ENCODE results near the gene ALK. TPM values are rescaled to one million over a fixed set of nuclear protein-coding genes. Genes with fewer than 3 reads are reported as not detected.

The ALK gene
- polyA plus RNA-seq, 2 donors: 0.04 to 0.05 TPM

DNA sequence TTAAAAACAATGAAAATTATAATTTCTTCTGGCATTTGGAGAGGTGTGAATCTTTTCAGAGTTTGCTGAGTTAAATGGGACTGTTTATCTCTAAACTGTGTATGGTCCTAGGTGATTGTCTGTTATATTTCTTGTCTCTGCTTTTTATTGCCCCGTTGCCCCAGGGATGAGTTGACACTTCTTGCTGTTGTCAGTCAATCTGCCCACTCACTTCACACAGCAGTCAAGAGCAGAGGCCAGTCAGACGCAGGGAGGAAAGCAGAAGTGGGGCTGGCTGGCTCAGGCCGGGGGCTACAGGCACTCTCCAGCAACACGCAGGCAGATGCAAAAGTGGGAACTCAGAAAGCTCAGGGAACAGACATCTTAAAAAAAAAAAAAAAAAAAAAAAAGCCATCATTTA is 441.0 kb downstream of the ALK start:
- H3K36me3 ChIP-seq (ENCODE audit: control insufficient read depth in 2 of 2, insufficient read depth in 2 of 2, low read length in 1 of 2): no peaks in the 10 kb centered on the region
- no peak overlapping the region for H3K27ac ChIP-seq (ENCODE audit: low read depth in 2 of 2, low read length in 1 of 2)
- H3K27me3 ChIP-seq (ENCODE audit: control insufficient read depth in 1 of 2, insufficient read depth in 2 of 2, low read length in 2 of 2): no peaks in the 10 kb centered on the region
- no peaks in the 10 kb centered on the region for H3K9me3 ChIP-seq (ENCODE audit: control insufficient read depth in 2 of 2, insufficient read depth in 1 of 2, low read depth in 1 of 2, low read length in 1 of 2)
- 58 to 72% methylated on average over 4 of the region's 4 CpGs for WGBS, 2 donors
- no peak overlapping the region for H3K4me3 ChIP-seq (ENCODE audit: low read depth in 1 of 2, low read length in 2 of 2)
- no peaks in the 10 kb centered on the region for H3K4me1 ChIP-seq (ENCODE audit: control insufficient read depth in 2 of 2, insufficient read depth in 2 of 2, low read length in 1 of 2)

DNA sequence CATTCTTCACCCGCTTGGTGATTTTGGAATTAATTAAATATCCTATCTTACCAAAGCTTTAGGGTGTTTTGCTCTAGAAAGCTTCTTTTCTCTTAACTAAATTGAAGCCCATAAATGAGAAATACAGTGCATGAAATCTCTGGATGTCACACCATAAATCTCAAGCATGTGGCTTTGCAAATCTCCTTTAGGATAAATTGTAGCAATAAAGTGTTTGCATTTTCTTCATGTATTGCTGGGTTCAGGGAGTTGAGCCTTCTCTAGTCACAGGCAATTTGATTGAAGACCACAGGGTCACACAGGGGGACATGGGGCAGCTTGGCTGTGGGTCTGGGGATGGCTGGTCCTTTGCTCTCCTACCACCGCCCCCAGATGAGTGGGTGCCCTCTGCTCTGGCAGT is 442.0 kb downstream of the ALK start:
- H3K9me3 ChIP-seq (ENCODE audit: control insufficient read depth in 2 of 2, insufficient read depth in 1 of 2, low read depth in 1 of 2, low read length in 1 of 2): no peaks in the 10 kb centered on the region
- no peak overlapping the region for H3K27ac ChIP-seq (ENCODE audit: low read depth in 2 of 2, low read length in 1 of 2)
- no peaks in the 10 kb centered on the region for H3K27me3 ChIP-seq (ENCODE audit: control insufficient read depth in 1 of 2, insufficient read depth in 2 of 2, low read length in 2 of 2)
- no peaks in the 10 kb centered on the region for H3K4me1 ChIP-seq (ENCODE audit: control insufficient read depth in 2 of 2, insufficient read depth in 2 of 2, low read length in 1 of 2)
- no peak overlapping the region for H3K4me3 ChIP-seq (ENCODE audit: low read depth in 1 of 2, low read length in 2 of 2)
- 94 to 95% methylated on average over 2 of the region's 2 CpGs for WGBS, 2 donors
- no peaks in the 10 kb centered on the region for H3K36me3 ChIP-seq (ENCODE audit: control insufficient read depth in 2 of 2, insufficient read depth in 2 of 2, low read length in 1 of 2)

DNA sequence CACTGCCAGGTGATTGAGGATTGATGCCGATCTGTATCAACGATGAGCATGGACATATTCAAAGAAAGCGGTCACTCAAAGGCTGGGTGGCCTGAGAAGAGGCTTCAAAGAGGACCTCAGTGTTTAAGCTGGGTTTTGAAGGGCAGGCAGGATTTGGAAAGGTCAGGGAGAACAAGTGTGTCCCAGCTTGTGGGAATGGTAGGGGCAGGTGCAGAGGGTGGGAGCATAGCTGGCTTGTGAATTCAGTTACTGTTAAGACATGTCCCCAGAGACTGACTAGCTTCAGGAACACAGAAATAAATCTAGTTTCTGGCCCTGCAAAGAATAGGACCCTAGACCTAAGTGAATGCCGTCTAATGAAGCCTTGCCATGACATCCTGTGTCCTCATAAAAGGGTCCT is 442.7 kb downstream of the ALK start:
- WGBS, 2 donors: 91 to 96% methylated on average over 4 of the region's 4 CpGs
- no peaks in the 10 kb centered on the region for H3K27me3 ChIP-seq (ENCODE audit: control insufficient read depth in 1 of 2, insufficient read depth in 2 of 2, low read length in 2 of 2)
- H3K4me1 ChIP-seq (ENCODE audit: control insufficient read depth in 2 of 2, insufficient read depth in 2 of 2, low read length in 1 of 2): no peaks in the 10 kb centered on the region
- H3K27ac ChIP-seq (ENCODE audit: low read depth in 2 of 2, low read length in 1 of 2): no peak overlapping the region
- H3K9me3 ChIP-seq (ENCODE audit: control insufficient read depth in 2 of 2, insufficient read depth in 1 of 2, low read depth in 1 of 2, low read length in 1 of 2): no peaks in the 10 kb centered on the region
- no peaks in the 10 kb centered on the region for H3K36me3 ChIP-seq (ENCODE audit: control insufficient read depth in 2 of 2, insufficient read depth in 2 of 2, low read length in 1 of 2)
- no peak overlapping the region for H3K4me3 ChIP-seq (ENCODE audit: low read depth in 1 of 2, low read length in 2 of 2)

DNA sequence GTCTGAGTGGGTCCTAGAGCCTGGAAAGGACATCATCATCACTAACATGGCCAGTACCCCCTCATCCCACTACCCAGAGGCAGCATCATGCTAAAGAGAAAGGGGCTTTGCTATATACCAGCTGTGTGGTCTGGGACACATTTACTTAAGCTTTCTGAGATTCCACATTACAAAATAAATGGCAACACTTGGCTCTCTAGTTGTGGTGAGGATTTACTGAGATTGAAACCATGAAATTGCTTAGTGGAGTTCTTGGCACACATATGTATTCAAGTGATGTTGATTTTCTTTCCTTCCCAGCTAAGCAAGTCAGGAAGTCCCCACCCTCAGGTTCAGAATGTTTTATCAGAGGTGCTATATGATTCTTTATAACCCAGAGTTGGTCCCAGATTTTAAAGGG is 444.2 kb downstream of the ALK start:
- Histone ChIP-seq H3K4me1 (ENCODE audit: control insufficient read depth in 2 of 2, insufficient read depth in 2 of 2, low read length in 1 of 2) (no peaks in the 10 kb centered on the region), H3K27me3 (ENCODE audit: control insufficient read depth in 1 of 2, insufficient read depth in 2 of 2, low read length in 2 of 2) (no peaks in the 10 kb centered on the region), H3K9me3 (ENCODE audit: control insufficient read depth in 2 of 2, insufficient read depth in 1 of 2, low read depth in 1 of 2, low read length in 1 of 2) (no peaks in the 10 kb centered on the region), H3K4me3 (ENCODE audit: low read depth in 1 of 2, low read length in 2 of 2) (no peak overlapping the region), H3K36me3 (ENCODE audit: control insufficient read depth in 2 of 2, insufficient read depth in 2 of 2, low read length in 1 of 2) (no peaks in the 10 kb centered on the region), H3K27ac (ENCODE audit: low read depth in 2 of 2, low read length in 1 of 2) (no peak overlapping the region)

DNA sequence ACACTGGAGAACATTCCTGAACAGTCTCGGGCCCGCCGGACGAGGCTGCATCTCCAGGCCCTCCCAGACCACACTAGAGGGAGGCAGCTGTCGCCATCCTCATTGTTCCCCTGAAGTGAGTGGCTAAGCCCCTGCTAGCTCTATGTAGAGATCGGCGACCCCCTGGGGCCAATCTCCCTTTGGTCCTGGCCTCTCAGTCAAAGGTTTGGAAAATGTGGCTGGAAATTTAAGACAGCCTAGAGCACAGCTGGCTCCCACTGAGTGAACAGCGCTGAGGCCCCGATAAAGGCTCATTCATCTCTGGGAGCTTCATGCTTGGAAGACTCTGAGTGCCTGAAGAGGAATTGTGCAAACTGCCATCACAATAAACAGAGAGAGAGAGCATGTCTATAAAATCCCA is 445.9 kb downstream of the ALK start:
- H3K27ac ChIP-seq (ENCODE audit: low read depth in 2 of 2, low read length in 1 of 2): no peak overlapping the region
- 85 to 89% methylated on average over 9 of the region's 9 CpGs for WGBS, 2 donors
- no peaks in the 10 kb centered on the region for H3K9me3 ChIP-seq (ENCODE audit: control insufficient read depth in 2 of 2, insufficient read depth in 1 of 2, low read depth in 1 of 2, low read length in 1 of 2)
- no peak overlapping the region for H3K4me3 ChIP-seq (ENCODE audit: low read depth in 1 of 2, low read length in 2 of 2)
- H3K4me1 ChIP-seq (ENCODE audit: control insufficient read depth in 2 of 2, insufficient read depth in 2 of 2, low read length in 1 of 2): no peaks in the 10 kb centered on the region
- no peaks in the 10 kb centered on the region for H3K27me3 ChIP-seq (ENCODE audit: control insufficient read depth in 1 of 2, insufficient read depth in 2 of 2, low read length in 2 of 2)
- H3K36me3 ChIP-seq (ENCODE audit: control insufficient read depth in 2 of 2, insufficient read depth in 2 of 2, low read length in 1 of 2): no peaks in the 10 kb centered on the region

DNA sequence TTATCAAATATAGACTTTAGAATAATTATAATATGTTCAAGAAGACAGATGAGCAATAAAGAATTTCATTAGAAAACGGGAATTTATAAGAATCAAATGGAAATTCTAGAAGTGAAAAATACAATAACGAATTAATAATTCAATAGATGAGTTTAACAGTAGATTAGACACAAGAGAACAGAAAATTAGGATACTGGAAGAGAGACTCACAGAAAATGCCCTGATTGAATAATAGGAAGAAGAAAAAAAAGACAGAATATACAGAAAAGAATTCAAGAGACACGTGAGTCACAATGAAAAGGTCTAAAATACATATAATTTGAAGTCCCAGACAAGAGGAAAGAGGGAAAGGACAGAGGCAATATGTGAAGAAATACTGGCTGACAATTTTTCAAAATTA is 451.4 kb downstream of the ALK start:
- Histone ChIP-seq H3K9me3 (ENCODE audit: control insufficient read depth in 2 of 2, insufficient read depth in 1 of 2, low read depth in 1 of 2, low read length in 1 of 2) (no peaks in the 10 kb centered on the region), H3K36me3 (ENCODE audit: control insufficient read depth in 2 of 2, insufficient read depth in 2 of 2, low read length in 1 of 2) (no peaks in the 10 kb centered on the region), H3K27me3 (ENCODE audit: control insufficient read depth in 1 of 2, insufficient read depth in 2 of 2, low read length in 2 of 2) (no peaks in the 10 kb centered on the region), H3K4me1 (ENCODE audit: control insufficient read depth in 2 of 2, insufficient read depth in 2 of 2, low read length in 1 of 2) (no peaks in the 10 kb centered on the region), H3K4me3 (ENCODE audit: low read depth in 1 of 2, low read length in 2 of 2) (no peak overlapping the region), H3K27ac (ENCODE audit: low read depth in 2 of 2, low read length in 1 of 2) (no peak overlapping the region)
- WGBS, 2 donors: 56 to 61% methylated on average over 3 of the region's 3 CpGs

DNA sequence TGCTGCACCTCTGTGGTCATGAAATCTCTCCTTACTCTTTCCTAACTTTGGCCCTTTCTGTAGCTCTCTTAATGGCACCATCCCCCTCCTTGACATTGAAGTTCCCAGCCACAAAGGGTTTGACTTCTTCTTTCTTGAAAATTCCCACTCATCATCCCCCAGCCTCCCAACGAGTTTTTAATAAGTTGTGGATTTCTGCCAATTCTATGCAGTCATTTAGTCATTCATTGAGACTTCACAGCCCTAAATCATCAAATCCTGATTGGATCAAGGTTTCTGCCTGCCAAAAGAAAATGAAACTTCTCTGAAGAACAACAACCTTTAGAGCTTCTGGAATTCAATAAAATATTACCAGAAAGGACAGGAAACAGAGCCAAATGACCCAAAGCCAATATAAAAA is 451.9 kb downstream of the ALK start:
- Histone ChIP-seq H3K27me3 (ENCODE audit: control insufficient read depth in 1 of 2, insufficient read depth in 2 of 2, low read length in 2 of 2) (no peaks in the 10 kb centered on the region), H3K4me3 (ENCODE audit: low read depth in 1 of 2, low read length in 2 of 2) (no peak overlapping the region), H3K27ac (ENCODE audit: low read depth in 2 of 2, low read length in 1 of 2) (no peak overlapping the region), H3K9me3 (ENCODE audit: control insufficient read depth in 2 of 2, insufficient read depth in 1 of 2, low read depth in 1 of 2, low read length in 1 of 2) (no peaks in the 10 kb centered on the region), H3K4me1 (ENCODE audit: control insufficient read depth in 2 of 2, insufficient read depth in 2 of 2, low read length in 1 of 2) (no peaks in the 10 kb centered on the region), H3K36me3 (ENCODE audit: control insufficient read depth in 2 of 2, insufficient read depth in 2 of 2, low read length in 1 of 2) (no peaks in the 10 kb centered on the region)
- 28 to 35% methylated on average over 1 of the region's 1 CpG for whole genome bisulfite sequencing, 2 donors

DNA sequence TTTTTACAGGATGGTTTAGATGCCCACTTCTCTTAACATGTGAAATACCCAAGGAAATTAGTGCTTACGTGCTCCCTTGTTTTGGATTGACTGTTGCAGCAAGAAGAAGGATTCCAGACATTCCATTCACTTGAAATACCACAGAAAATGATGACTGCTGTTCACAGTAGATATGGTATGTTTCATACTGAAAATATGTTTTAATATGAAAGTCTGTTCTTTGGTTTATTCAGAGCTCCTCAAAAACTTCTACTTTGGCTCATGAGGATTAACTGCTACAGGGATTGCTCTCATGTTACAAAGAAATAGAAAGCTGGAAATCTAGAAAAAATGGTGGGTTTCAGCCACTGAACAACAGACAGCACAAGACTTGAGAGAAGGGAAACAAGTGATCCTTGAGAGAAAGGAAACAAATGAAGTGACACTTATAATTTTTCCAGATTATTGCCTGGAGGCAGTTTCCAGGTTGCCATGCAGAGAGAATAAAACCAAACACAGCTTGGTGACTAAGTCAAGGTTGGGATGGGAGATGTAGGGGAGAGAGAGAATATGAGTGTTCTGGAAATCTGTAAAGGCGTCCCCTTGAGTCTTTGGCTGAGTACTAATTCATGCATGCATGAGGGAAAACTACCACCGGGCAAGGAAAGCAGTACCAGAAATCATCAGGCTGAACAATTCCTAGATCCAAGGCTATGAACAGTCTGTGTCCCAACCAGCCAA is 458.0 kb downstream of the ALK start:
- H3K27ac ChIP-seq (ENCODE audit: low read depth in 2 of 2, low read length in 1 of 2): no peak overlapping the region
- 72 to 81% methylated on average over 3 of the region's 3 CpGs for whole genome bisulfite sequencing, 2 donors
- no peaks in the 10 kb centered on the region for H3K4me1 ChIP-seq (ENCODE audit: control insufficient read depth in 2 of 2, insufficient read depth in 2 of 2, low read length in 1 of 2)
- H3K9me3 ChIP-seq (ENCODE audit: control insufficient read depth in 2 of 2, insufficient read depth in 1 of 2, low read depth in 1 of 2, low read length in 1 of 2): no peaks in the 10 kb centered on the region
- no peaks in the 10 kb centered on the region for H3K36me3 ChIP-seq (ENCODE audit: control insufficient read depth in 2 of 2, insufficient read depth in 2 of 2, low read length in 1 of 2)
- peaks cover 0 to 2% of the 10 kb centered on the region in 2 donors for H3K27me3 ChIP-seq (ENCODE audit: control insufficient read depth in 1 of 2, insufficient read depth in 2 of 2, low read length in 2 of 2)
- H3K4me3 ChIP-seq (ENCODE audit: low read depth in 1 of 2, low read length in 2 of 2): no peak overlapping the region

DNA sequence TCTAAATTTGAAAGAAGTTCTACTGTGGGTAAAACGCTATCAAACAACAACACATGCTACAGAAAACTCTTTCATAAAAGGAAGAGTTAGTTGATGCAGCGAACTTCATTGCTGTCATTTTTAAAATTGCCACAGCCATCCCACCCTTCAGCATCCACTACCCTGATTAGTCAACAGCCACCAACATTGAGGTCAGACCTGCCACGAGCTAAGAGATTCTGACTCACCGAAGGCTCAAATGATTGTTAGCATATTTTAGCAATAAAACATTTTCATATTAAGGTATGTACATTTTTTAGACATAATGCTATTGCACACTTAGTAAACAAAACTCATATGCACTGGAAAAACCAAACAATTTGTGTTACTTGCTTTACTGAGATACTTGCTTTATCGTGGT is 459.1 kb downstream of the ALK start:
- Histone ChIP-seq H3K27me3 (ENCODE audit: control insufficient read depth in 1 of 2, insufficient read depth in 2 of 2, low read length in 2 of 2) (peaks cover 0 to 2% of the 10 kb centered on the region in 2 donors), H3K36me3 (ENCODE audit: control insufficient read depth in 2 of 2, insufficient read depth in 2 of 2, low read length in 1 of 2) (no peaks in the 10 kb centered on the region), H3K4me3 (ENCODE audit: low read depth in 1 of 2, low read length in 2 of 2) (no peak overlapping the region), H3K9me3 (ENCODE audit: control insufficient read depth in 2 of 2, insufficient read depth in 1 of 2, low read depth in 1 of 2, low read length in 1 of 2) (no peaks in the 10 kb centered on the region), H3K4me1 (ENCODE audit: control insufficient read depth in 2 of 2, insufficient read depth in 2 of 2, low read length in 1 of 2) (no peaks in the 10 kb centered on the region), H3K27ac (ENCODE audit: low read depth in 2 of 2, low read length in 1 of 2) (no peak overlapping the region)
- 86% methylated on average over 5 of the region's 5 CpGs for WGBS, 2 donors

DNA sequence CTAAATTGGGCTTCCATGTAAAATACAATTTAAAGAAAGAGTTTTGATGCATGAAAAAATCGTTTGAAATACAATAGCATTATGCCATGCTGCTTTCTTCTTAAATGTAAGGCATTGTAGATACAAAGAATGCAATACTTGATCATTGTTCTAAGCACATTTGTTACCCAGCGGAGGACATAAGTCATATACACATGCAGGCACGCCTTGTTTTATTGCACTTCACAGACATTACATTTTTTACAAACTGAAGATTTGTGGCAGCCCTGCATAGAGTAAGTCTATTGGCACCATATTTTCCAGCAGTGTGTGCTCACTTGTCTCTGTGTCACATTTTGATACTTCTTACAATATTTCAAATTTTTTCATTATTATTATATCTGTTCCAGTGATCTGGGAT is 461.2 kb downstream of the ALK start:
- 44 to 63% methylated on average over 3 of the region's 3 CpGs for WGBS, 2 donors
- Histone ChIP-seq H3K27me3 (ENCODE audit: control insufficient read depth in 1 of 2, insufficient read depth in 2 of 2, low read length in 2 of 2) (peaks cover 0 to 2% of the 10 kb centered on the region in 2 donors), H3K9me3 (ENCODE audit: control insufficient read depth in 2 of 2, insufficient read depth in 1 of 2, low read depth in 1 of 2, low read length in 1 of 2) (no peaks in the 10 kb centered on the region), H3K36me3 (ENCODE audit: control insufficient read depth in 2 of 2, insufficient read depth in 2 of 2, low read length in 1 of 2) (no peaks in the 10 kb centered on the region), H3K27ac (ENCODE audit: low read depth in 2 of 2, low read length in 1 of 2) (no peak overlapping the region), H3K4me1 (ENCODE audit: control insufficient read depth in 2 of 2, insufficient read depth in 2 of 2, low read length in 1 of 2) (no peaks in the 10 kb centered on the region), H3K4me3 (ENCODE audit: low read depth in 1 of 2, low read length in 2 of 2) (no peak overlapping the region)

All from esophagus (tissue), 2 donors.